ENCODE measurements around the gene CCNYL1. TPM values are rescaled to one million over a fixed set of nuclear protein-coding genes. Genes with fewer than 3 reads are reported as not detected.
"Not testable (repeated sequence)": the region's sequence is repeated elsewhere in the genome, so short reads cannot be mapped to it uniquely, and the experiment has no call there.

The CCNYL1 gene
- total RNA-seq, 1 experiment from 2014 or later = 4.7 TPM

DNA sequence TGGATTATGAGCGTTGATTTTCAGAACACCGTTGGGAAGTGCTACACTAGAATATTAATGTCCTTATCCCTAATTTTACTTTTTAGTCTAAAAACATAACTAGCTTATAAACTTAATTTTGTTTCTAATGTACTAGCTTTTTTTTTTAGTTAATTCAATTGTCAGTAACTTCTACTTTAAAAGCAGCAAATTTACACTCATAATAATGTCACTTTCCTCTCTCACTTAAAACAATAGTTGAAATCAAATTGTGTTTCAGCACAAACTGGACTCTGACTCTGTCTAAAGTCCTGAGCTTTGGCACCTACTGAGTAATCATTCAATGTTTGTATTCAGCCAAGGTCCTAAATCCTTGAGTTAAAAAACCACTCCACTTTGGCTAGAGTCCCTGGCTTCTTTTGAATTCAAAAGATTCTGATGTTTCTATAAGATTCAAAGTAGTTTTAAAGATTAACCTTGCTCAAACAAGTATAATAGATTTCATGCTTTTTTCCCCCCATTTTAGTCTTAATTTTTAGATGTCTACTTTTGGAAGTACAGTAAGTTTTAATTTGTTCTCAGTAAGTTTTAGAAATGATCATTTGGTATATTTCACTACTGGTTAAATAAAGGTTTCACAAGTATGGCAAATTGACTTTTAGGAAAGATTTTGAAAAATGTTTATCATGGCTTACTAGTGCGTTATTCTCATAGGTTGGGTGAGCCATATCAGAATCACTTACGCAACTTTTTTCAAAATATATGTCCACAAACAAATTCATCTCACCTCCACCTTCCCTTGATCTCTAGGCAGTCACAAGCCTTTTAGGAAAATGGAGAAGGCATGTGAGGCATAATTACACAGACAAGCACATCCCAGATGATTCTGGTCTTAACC lies 23.4 kb downstream of the CCNYL1 start:
- DNase-seq (ENCODE audit: low spot score) = no peak

GRCh38 chr2:207735513-207735859 lies 24.0 kb downstream of the CCNYL1 start:
- not testable (repeated sequence) for DNase-seq (ENCODE audit: low spot score)

DNA sequence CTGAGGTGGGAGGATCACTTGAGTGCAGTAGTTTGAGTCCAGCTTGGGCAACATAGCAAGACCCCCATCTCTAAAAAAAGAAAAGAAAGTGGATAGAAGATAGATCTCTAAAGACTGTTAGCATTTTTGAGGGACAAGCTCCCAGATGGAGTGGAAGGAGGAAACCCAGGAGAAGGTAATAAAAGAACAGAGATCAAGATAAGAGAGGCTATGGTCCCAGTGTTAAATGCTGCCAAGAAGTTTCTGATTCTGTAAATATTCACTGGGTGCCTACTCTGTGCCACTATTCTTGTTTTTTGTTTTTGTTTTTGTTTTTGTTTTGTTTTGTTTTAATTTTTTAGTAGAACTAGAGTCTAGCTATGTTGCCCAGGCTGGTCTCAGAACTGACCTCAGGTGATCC lies 32.1 kb downstream of the CCNYL1 start:
- no peak for DNase-seq (ENCODE audit: low spot score)

DNA sequence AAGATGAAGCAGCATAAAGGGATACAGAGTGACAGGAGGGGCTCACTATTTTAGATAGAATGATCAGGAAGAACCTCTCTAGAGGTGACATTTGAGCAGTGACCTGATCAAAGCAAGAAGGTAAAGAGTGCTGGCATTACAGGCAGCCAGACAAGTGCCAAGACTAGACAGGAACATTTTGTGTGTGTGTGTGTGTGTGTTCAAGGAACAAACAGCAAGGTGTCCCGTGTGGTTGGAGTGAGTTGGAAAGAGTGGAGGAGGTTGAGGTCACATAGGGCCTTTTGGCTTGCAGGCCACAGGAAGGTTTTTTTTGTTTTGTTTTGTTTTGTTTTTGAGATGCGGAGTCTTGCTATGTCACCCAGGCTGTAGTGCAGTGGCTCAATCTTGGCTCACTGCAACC lies 32.6 kb downstream of the CCNYL1 start:
- DNase-seq (ENCODE audit: low spot score) = no peak

DNA sequence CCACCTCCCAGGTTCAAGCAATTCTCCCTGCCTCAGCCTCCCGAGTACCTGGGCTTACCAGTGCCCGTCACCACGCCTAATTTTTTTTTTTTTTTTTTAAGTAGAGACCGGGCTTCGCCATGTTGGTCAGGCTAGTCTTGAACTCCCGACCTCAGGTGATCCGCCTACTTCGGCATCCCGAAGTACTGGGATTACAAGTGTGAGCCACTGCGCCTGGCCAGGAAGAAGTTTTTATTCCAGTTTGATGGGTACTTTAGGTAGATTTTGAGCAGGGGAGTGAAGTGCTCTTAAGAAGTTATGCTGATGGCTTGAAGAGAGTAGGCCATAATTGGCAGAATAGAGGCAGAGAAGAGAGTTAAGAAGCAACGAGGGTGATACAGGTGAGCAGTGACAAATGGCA lies 33.0 kb downstream of the CCNYL1 start:
- DNase-seq (ENCODE audit: low spot score) = no peak

GRCh38 chr2:207746131-207746530 lies 34.7 kb downstream of the CCNYL1 start:
- DNase-seq (ENCODE audit: low spot score) = peak; percentile 86

DNA sequence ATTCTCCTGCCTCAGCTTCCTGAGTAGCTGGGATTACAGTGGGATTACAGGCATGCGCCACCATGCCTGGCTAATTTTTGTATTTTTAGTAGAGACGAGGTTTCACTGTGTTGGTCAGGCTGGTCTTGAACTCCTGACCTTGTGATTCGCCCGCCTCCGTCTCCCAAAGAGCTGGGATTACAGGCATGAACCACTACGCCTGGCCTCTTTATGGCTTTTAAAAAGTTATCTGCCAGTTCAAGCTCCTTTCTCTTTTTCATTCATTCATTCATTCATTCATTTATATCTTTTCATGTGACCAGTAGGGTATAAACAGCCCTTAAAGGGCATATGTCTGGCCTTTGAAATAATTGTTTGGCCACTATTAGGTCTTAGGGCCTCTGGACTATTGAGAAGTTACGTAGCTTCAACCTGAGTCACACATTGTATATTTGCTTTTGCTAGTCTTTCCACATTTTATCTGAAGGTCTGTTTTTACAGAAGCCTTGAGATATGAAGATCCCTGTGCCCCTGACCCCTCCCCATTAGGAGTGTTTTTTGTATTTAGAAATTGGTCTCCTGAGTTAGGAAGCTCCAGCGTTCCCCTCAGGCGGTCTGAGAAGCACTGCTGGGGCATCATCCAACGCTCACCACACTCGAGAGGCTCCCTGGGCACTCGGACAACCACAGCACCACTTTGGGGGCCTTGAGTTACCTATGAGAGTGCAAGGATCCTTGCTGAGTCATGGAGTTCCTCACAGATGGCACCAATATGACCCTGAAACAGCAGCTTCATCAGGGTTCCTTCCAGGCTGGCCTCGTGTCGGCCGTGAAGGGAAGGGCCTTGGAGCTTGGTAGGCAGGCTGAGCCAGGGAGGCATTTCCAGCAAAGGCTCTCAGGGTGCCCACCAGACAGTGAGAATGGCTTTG lies 36.5 kb downstream of the CCNYL1 start:
- no peak for DNase-seq (ENCODE audit: low spot score)

- no peak for DNase-seq (ENCODE audit: low spot score)
Measured at GRCh38 chr2:207748993-207749392, 37.6 kb downstream of the CCNYL1 start.

- DNase-seq (ENCODE audit: low spot score) = no peak
Measured at GRCh38 chr2:207749873-207750272, 38.4 kb downstream of the CCNYL1 start.

- no peak for DNase-seq (ENCODE audit: low spot score)
Measured at GRCh38 chr2:207750345-207750744, 38.9 kb downstream of the CCNYL1 start.

DNA sequence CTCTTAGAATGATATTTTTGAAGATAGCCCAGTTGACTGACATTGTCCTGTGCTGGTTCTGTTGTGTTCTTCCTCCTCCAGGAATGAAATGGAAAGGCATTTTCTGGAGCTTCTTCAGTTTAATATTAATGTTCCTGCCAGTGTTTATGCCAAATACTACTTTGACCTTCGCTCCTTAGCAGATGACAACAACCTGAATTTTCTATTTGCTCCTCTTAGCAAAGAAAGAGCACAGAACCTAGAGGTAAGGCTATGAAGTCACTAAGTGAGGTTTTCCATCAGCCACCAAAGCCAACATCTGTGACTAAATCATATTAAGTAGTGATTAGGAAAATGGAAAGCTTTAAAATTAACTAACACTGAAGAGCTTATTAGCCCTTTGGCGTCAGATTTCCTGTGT lies 39.4 kb downstream of the CCNYL1 start:
- DNase-seq (ENCODE audit: low spot score) = no peak

- DNase-seq (ENCODE audit: low spot score) = not testable (repeated sequence)
Measured at GRCh38 chr2:207753688-207754087, 42.2 kb downstream of the CCNYL1 start.

GRCh38 chr2:207754498-207755383 lies 43.3 kb downstream of the CCNYL1 start:
- no peak for DNase-seq (ENCODE audit: low spot score)

GRCh38 chr2:207758025-207758424 lies 46.6 kb downstream of the CCNYL1 start:
- DNase-seq (ENCODE audit: low spot score) = no peak

DNA sequence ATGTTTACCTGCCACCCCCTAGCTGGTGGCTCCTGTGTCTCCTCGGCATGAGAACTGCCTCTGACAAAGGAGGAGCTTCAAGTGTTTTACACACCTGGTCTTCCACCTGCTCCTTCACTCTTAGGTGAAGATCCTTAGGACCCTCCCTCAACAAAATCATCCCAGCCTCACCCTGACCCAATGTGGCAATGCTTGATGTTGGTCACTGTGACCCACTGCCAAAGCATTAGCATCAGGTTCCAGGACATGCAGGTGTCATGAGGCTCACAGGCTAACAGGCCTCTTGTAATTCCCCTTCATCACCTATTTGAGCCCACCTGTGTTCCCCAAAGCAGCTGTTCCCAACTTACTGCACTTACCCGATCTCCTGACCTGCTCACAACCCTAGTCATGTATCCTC lies 48.5 kb downstream of the CCNYL1 start:
- DNase-seq (ENCODE audit: low spot score) = no peak

GRCh38 chr2:207760453-207760852 lies 49.0 kb downstream of the CCNYL1 start:
- DNase-seq (ENCODE audit: low spot score) = no peak

DNA sequence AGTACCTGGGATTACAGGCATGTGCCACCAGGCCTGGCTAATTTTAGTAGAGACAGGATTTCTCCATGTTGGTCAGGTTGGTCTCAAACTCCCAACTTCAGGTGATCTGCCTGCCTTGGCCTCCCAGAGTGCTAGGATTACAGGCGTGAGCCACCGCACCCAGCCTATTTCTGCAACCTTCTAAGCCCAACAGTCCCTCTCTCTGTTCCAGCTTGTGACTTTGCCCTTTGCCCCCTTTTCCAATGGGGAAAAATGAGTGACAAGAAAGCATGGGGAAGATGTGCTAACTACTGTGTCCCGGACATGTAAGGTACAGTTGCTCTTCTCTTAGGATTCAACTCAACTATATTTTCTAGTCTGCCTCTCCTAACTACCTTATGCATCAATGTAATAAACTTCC lies 50.0 kb downstream of the CCNYL1 start:
- DNase-seq (ENCODE audit: low spot score) = not testable (repeated sequence)

DNA sequence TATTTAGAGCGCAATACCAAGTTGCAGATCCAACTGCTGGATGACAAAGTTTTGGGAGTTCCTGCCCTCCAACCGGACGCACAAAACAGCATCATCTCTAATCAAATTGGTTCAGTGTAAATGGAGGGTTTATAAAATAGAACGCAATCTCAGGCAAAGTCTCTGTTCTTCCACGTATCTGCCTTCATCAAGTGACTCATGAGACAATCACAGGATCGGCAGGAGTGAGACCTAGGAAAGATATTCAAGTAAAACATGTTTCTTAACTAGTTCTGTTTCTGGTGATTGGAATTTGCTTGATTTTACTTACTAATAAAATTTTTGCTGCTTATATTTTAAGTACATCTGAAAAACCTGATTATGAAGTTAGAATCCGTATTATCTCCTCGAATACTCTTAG lies 50.7 kb downstream of the CCNYL1 start:
- no peak for DNase-seq (ENCODE audit: low spot score)

- no peak for DNase-seq (ENCODE audit: low spot score)
Measured at GRCh38 chr2:207763303-207763917, 52.0 kb downstream of the CCNYL1 start.

DNA sequence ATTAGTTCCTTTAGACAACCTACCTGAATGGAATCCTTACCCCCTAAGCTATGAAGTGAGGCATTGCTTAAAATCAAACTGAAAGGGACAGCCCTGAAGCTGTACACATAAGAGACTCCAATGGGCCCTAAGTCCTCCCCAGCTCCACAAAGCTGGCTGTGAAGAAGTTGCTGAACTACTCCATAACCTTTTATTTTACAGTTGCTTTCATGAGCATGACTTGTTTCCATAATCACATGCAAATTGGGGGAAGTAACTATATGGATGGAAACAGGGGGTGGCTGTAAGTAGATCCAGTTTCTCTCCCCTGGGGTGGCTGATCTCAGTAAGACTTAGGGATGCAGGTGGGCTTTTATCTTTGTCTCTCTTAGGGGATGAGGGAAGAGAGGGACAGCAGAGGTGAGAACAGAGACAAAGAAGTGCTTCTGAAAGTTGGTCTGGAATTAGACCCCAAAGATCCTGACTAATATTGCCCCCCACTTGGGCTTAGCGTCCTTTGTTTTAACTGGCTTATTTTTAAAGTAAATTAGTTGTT lies 52.7 kb downstream of the CCNYL1 start:
- DNase-seq (ENCODE audit: low spot score) = no peak

GRCh38 chr2:207765547-207765946 lies 54.1 kb downstream of the CCNYL1 start:
- DNase-seq (ENCODE audit: low spot score) = peak; percentile 68
